ENCODE measurements around the gene TGFA.

Gene TGFA

GRCh38 chr2:70496819-70497218 lies 56.8 kb downstream of the TGFA start:
- Histone ChIP-seq H3K4me1 (ENCODE audit: control insufficient read depth, insufficient read depth, low read length) (peaks cover 8% of the 10 kb centered on the region), H3K27me3 (ENCODE audit: control insufficient read depth, insufficient read depth, low read length) (peaks cover 4% of the 10 kb centered on the region; the same call in 1 of the 2 replicates), H3K4me3 (ENCODE audit: low read depth, low read length) (no peak overlapping the region), H3K9me3 (ENCODE audit: control insufficient read depth, insufficient read depth, low read length) (no peaks in the 10 kb centered on the region), H3K36me3 (ENCODE audit: control insufficient read depth, insufficient read depth, low read length) (no peaks in the 10 kb centered on the region), H3K27ac (ENCODE audit: low read depth, low read length) (no peak overlapping the region), H3K9ac (ENCODE audit: low read depth, low read length) (no peak overlapping the region)

GRCh38 chr2:70494293-70494886 lies 59.2 kb downstream of the TGFA start:
- H3K27me3 ChIP-seq (ENCODE audit: control insufficient read depth, insufficient read depth, low read length), result peaks cover 4% of the 10 kb centered on the region; the same call in 1 of the 2 replicates
- H3K4me3 ChIP-seq (ENCODE audit: low read depth, low read length), result no peak overlapping the region
- no peak overlapping the region for H3K9ac ChIP-seq (ENCODE audit: low read depth, low read length)
- H3K27ac ChIP-seq (ENCODE audit: low read depth, low read length), result no peak overlapping the region
- no peaks in the 10 kb centered on the region for H3K9me3 ChIP-seq (ENCODE audit: control insufficient read depth, insufficient read depth, low read length)
- no peaks in the 10 kb centered on the region for H3K36me3 ChIP-seq (ENCODE audit: control insufficient read depth, insufficient read depth, low read length)
- no peaks in the 10 kb centered on the region for H3K4me1 ChIP-seq (ENCODE audit: control insufficient read depth, insufficient read depth, low read length)

GRCh38 chr2:70490381-70490780 lies 63.2 kb downstream of the TGFA start:
- H3K4me3 ChIP-seq (ENCODE audit: low read depth, low read length), result no peak overlapping the region
- no peaks in the 10 kb centered on the region for H3K4me1 ChIP-seq (ENCODE audit: control insufficient read depth, insufficient read depth, low read length)

GRCh38 chr2:70489165-70489564 lies 64.5 kb downstream of the TGFA start:
- Histone ChIP-seq H3K4me3 (ENCODE audit: low read depth, low read length) (no peak overlapping the region), H3K27me3 (ENCODE audit: control insufficient read depth, insufficient read depth, low read length) (no peaks in the 10 kb centered on the region), H3K27ac (ENCODE audit: low read depth, low read length) (no peak overlapping the region), H3K9ac (ENCODE audit: low read depth, low read length) (no peak overlapping the region), H3K4me1 (ENCODE audit: control insufficient read depth, insufficient read depth, low read length) (no peaks in the 10 kb centered on the region), H3K36me3 (ENCODE audit: control insufficient read depth, insufficient read depth, low read length) (no peaks in the 10 kb centered on the region), H3K9me3 (ENCODE audit: control insufficient read depth, insufficient read depth, low read length) (no peaks in the 10 kb centered on the region)

More at GRCh38 chr2:70490381-70490780, 63.2 kb downstream of the TGFA start:
- no peak overlapping the region for H3K9ac ChIP-seq (ENCODE audit: low read depth, low read length)
- no peaks in the 10 kb centered on the region for H3K36me3 ChIP-seq (ENCODE audit: control insufficient read depth, insufficient read depth, low read length)
- H3K9me3 ChIP-seq (ENCODE audit: control insufficient read depth, insufficient read depth, low read length), result no peaks in the 10 kb centered on the region
- H3K27me3 ChIP-seq (ENCODE audit: control insufficient read depth, insufficient read depth, low read length), result no peaks in the 10 kb centered on the region
- H3K27ac ChIP-seq (ENCODE audit: low read depth, low read length), result no peak overlapping the region

GRCh38 chr2:70484086-70484485 lies 69.5 kb downstream of the TGFA start:
- no peaks in the 10 kb centered on the region for H3K27me3 ChIP-seq (ENCODE audit: control insufficient read depth, insufficient read depth, low read length)

GRCh38 chr2:70482401-70482800 lies 71.2 kb downstream of the TGFA start:
- no peaks in the 10 kb centered on the region for H3K27me3 ChIP-seq (ENCODE audit: control insufficient read depth, insufficient read depth, low read length)
- no peak overlapping the region for H3K4me3 ChIP-seq (ENCODE audit: low read depth, low read length)
- H3K9me3 ChIP-seq (ENCODE audit: control insufficient read depth, insufficient read depth, low read length), result no peaks in the 10 kb centered on the region
- no peak overlapping the region for H3K27ac ChIP-seq (ENCODE audit: low read depth, low read length)
- no peak overlapping the region for H3K9ac ChIP-seq (ENCODE audit: low read depth, low read length)
- no peaks in the 10 kb centered on the region for H3K36me3 ChIP-seq (ENCODE audit: control insufficient read depth, insufficient read depth, low read length)
- H3K4me1 ChIP-seq (ENCODE audit: control insufficient read depth, insufficient read depth, low read length), result 0 out of 2 replicates have a peak, but pooled peaks cover 6% of the 10 kb centered on the region

More at GRCh38 chr2:70484086-70484485, 69.5 kb downstream of the TGFA start:
- Histone ChIP-seq H3K4me3 (ENCODE audit: low read depth, low read length) (no peak overlapping the region), H3K4me1 (ENCODE audit: control insufficient read depth, insufficient read depth, low read length) (no peaks in the 10 kb centered on the region), H3K9me3 (ENCODE audit: control insufficient read depth, insufficient read depth, low read length) (no peaks in the 10 kb centered on the region), H3K36me3 (ENCODE audit: control insufficient read depth, insufficient read depth, low read length) (no peaks in the 10 kb centered on the region), H3K9ac (ENCODE audit: low read depth, low read length) (no peak overlapping the region), H3K27ac (ENCODE audit: low read depth, low read length) (no peak overlapping the region)

GRCh38 chr2:70480468-70480867 lies 73.2 kb downstream of the TGFA start:
- Histone ChIP-seq H3K36me3 (ENCODE audit: control insufficient read depth, insufficient read depth, low read length) (no peaks in the 10 kb centered on the region), H3K4me1 (ENCODE audit: control insufficient read depth, insufficient read depth, low read length) (0 out of 2 replicates have a peak, but pooled peaks cover 6% of the 10 kb centered on the region), H3K4me3 (ENCODE audit: low read depth, low read length) (no peak overlapping the region), H3K9ac (ENCODE audit: low read depth, low read length) (no peak overlapping the region), H3K27me3 (ENCODE audit: control insufficient read depth, insufficient read depth, low read length) (no peaks in the 10 kb centered on the region), H3K27ac (ENCODE audit: low read depth, low read length) (no peak overlapping the region), H3K9me3 (ENCODE audit: control insufficient read depth, insufficient read depth, low read length) (no peaks in the 10 kb centered on the region)

- H3K4me1 ChIP-seq (ENCODE audit: control insufficient read depth, insufficient read depth, low read length), result 0 out of 2 replicates have a peak, but pooled peaks cover 6% of the 10 kb centered on the region
- no peak overlapping the region for H3K9ac ChIP-seq (ENCODE audit: low read depth, low read length)
- H3K9me3 ChIP-seq (ENCODE audit: control insufficient read depth, insufficient read depth, low read length), result no peaks in the 10 kb centered on the region
- H3K36me3 ChIP-seq (ENCODE audit: control insufficient read depth, insufficient read depth, low read length), result no peaks in the 10 kb centered on the region
- no peak overlapping the region for H3K4me3 ChIP-seq (ENCODE audit: low read depth, low read length)
- no peaks in the 10 kb centered on the region for H3K27me3 ChIP-seq (ENCODE audit: control insufficient read depth, insufficient read depth, low read length)
- H3K27ac ChIP-seq (ENCODE audit: low read depth, low read length), result no peak overlapping the region
Measured at GRCh38 chr2:70479816-70480215, 73.8 kb downstream of the TGFA start.

GRCh38 chr2:70477441-70477844 lies 76.2 kb downstream of the TGFA start:
- no peak overlapping the region for H3K27ac ChIP-seq (ENCODE audit: low read depth, low read length)
- no peak overlapping the region for H3K9ac ChIP-seq (ENCODE audit: low read depth, low read length)
- no peak overlapping the region for H3K4me3 ChIP-seq (ENCODE audit: low read depth, low read length)
- H3K27me3 ChIP-seq (ENCODE audit: control insufficient read depth, insufficient read depth, low read length), result no peaks in the 10 kb centered on the region
- H3K36me3 ChIP-seq (ENCODE audit: control insufficient read depth, insufficient read depth, low read length), result no peaks in the 10 kb centered on the region
- H3K9me3 ChIP-seq (ENCODE audit: control insufficient read depth, insufficient read depth, low read length), result no peaks in the 10 kb centered on the region
- H3K4me1 ChIP-seq (ENCODE audit: control insufficient read depth, insufficient read depth, low read length), result 0 out of 2 replicates have a peak, but pooled peaks cover 6% of the 10 kb centered on the region

- no peak overlapping the region for H3K9ac ChIP-seq (ENCODE audit: low read depth, low read length)
- peaks cover 2% of the 10 kb centered on the region; the same call in 1 of the 2 replicates for H3K27me3 ChIP-seq (ENCODE audit: control insufficient read depth, insufficient read depth, low read length)
- H3K9me3 ChIP-seq (ENCODE audit: control insufficient read depth, insufficient read depth, low read length), result no peaks in the 10 kb centered on the region
- no peak overlapping the region for H3K27ac ChIP-seq (ENCODE audit: low read depth, low read length)
- H3K4me3 ChIP-seq (ENCODE audit: low read depth, low read length), result no peak overlapping the region
- H3K36me3 ChIP-seq (ENCODE audit: control insufficient read depth, insufficient read depth, low read length), result no peaks in the 10 kb centered on the region
- 0 out of 2 replicates have a peak, but pooled peaks cover 6% of the 10 kb centered on the region for H3K4me1 ChIP-seq (ENCODE audit: control insufficient read depth, insufficient read depth, low read length)
Measured at GRCh38 chr2:70475266-70475665, 78.4 kb downstream of the TGFA start.

GRCh38 chr2:70474256-70474848 lies 79.3 kb downstream of the TGFA start:
- H3K27me3 ChIP-seq (ENCODE audit: control insufficient read depth, insufficient read depth, low read length), result peaks cover 5% of the 10 kb centered on the region; the same call in 1 of the 2 replicates
- H3K4me3 ChIP-seq (ENCODE audit: low read depth, low read length), result no peak overlapping the region
- H3K27ac ChIP-seq (ENCODE audit: low read depth, low read length), result no peak overlapping the region
- H3K36me3 ChIP-seq (ENCODE audit: control insufficient read depth, insufficient read depth, low read length), result no peaks in the 10 kb centered on the region
- H3K9me3 ChIP-seq (ENCODE audit: control insufficient read depth, insufficient read depth, low read length), result no peaks in the 10 kb centered on the region
- H3K9ac ChIP-seq (ENCODE audit: low read depth, low read length), result no peak overlapping the region
- H3K4me1 ChIP-seq (ENCODE audit: control insufficient read depth, insufficient read depth, low read length), result 0 out of 2 replicates have a peak, but pooled peaks cover 6% of the 10 kb centered on the region
